GM12878 (cell line): ENCODE results near the gene SEMA5B. TPM values are rescaled to one million over a fixed set of nuclear protein-coding genes. Genes with fewer than 3 reads are reported as not detected.

ENCODE experiments used
- ATAC-seq: fragments of 200-7000 bp; cut with Tn5 transposase; 3 replicates; pipeline ENCODE4 v1.9.1; 2020; ENCODE audit warnings: mild to moderate bottlenecking, moderate library complexity
- BruUV-seq: library from RNA; stranded (reverse); fragments of 400-500 nt; replicated peaks from 2 replicates; lab custom pipeline; 2021; lab: Mats Ljungman, UMichigan
- CTCF ChIA-PET: fragments of 300-600 bp; sonication (Branson Sonifier 250); formaldehyde crosslinking; extraction: SDS; loops from one replicate; lab custom pipeline; 2021; ENCODE audit warnings: inconsistent platforms; lab: Yijun Ruan, JAX
- POLR2A ChIA-PET: fragments of 350-600 bp; formaldehyde crosslinking; extraction: SDS; loops from one replicate; lab custom pipeline; 2021; ENCODE audit warnings: inconsistent platforms; lab: Charles Lee
- RAD21 ChIA-PET: fragments of 300-600 bp; sonication (Branson Sonifier 250); formaldehyde crosslinking; loops from one replicate; lab custom pipeline; 2023; ENCODE audit warnings: antibody characterized with exemption; ENCODE audit not compliant: unreplicated experiment; lab: Charles Lee
- SMC1A ChIA-PET: fragments of 300-600 bp; sonication (Branson Sonifier 250); formaldehyde crosslinking; loops from one replicate; lab custom pipeline; 2023; ENCODE audit not compliant: unreplicated experiment, uncharacterized antibody; lab: Charles Lee
- DNase-seq: peaks from one replicate; pipeline ENCODE4 v3.0.0-alpha.2; 2011; ENCODE audit warnings: low read depth, low spot score
- FAIRE-seq: peaks from 3 replicates; lab custom pipeline; 2011; peaks lifted over from hg19 to GRCh38; lab: Jason Lieb, UNC
- H2AFZ ChIP-seq: 2 replicates; pipeline ENCODE4 v1.6.0; 2011; ENCODE audit warnings: low read depth, low read length, control low read depth; ENCODE audit not compliant: control insufficient read depth
- H3K27ac ChIP-seq: 2 replicates; pipeline ENCODE4 v1.5.1; 2011; ENCODE audit warnings: control low read depth; ENCODE audit not compliant: control insufficient read depth, insufficient read depth
- H3K27me3 ChIP-seq, 2 experiments: replicated peaks in 1 of 2; 2 replicates each; pipeline versions ENCODE4 v1.6.0 to v1.6.1; 2011; ENCODE audit warnings: low read length in 1 of 2; ENCODE audit not compliant: control insufficient read depth in 2 of 2, insufficient read depth in 2 of 2
- H3K36me3 ChIP-seq, 2 experiments: 2 replicates each; pipeline ENCODE4 v1.5.1; 2011; ENCODE audit warnings: low read length in 1 of 2; ENCODE audit not compliant: control insufficient read depth in 2 of 2, insufficient read depth in 2 of 2
- H3K4me1 ChIP-seq: 2 replicates; pipeline ENCODE4 v1.6.1; 2011; ENCODE audit warnings: mild to moderate bottlenecking, low read length, moderate library complexity, mixed read lengths; ENCODE audit not compliant: control insufficient read depth, insufficient read depth
- H3K4me2 ChIP-seq: 2 replicates; pipeline ENCODE4 v1.6.0; 2011; ENCODE audit warnings: control low read depth; ENCODE audit not compliant: control insufficient read depth, insufficient read depth
- H3K4me3 ChIP-seq: fragments of 200-600 bp; sonication (generic); 2 replicates; pipeline ENCODE4 v1.5.1; 2016
- H3K79me2 ChIP-seq: 2 replicates; pipeline ENCODE4 v1.6.0; 2011; ENCODE audit warnings: low read length; ENCODE audit not compliant: control insufficient read depth, insufficient read depth
- H3K9ac ChIP-seq: 2 replicates; pipeline ENCODE4 v1.8.0; 2011; ENCODE audit warnings: low read length, control low read depth, mixed read lengths; ENCODE audit not compliant: control insufficient read depth, insufficient read depth
- H3K9me3 ChIP-seq: replicated peaks from 3 replicates; pipeline ENCODE4 v1.5.1; 2011; ENCODE audit warnings: mild to moderate bottlenecking, low read length; ENCODE audit not compliant: control insufficient read depth, insufficient read depth
- H4K20me1 ChIP-seq: 2 replicates; pipeline ENCODE4 v1.6.0; 2011; ENCODE audit not compliant: control insufficient read depth, insufficient read depth
- ATF2 ChIP-seq: IDR thresholded peaks from 2 replicates; pipeline ENCODE4 v1.6.1; 2012; ENCODE audit warnings: low read length, inconsistent platforms
- BACH1 ChIP-seq: fragments of 450-650 bp; IDR thresholded peaks from 2 replicates; pipeline ENCODE4 v1.6.1; 2017; ENCODE audit warnings: mild to moderate bottlenecking, borderline replicate concordance
- CEBPZ ChIP-seq: fragments of 150-350 bp; IDR thresholded peaks from 2 replicates; pipeline ENCODE4 v1.6.1; 2016; ENCODE audit warnings: low read depth, low read length
- DPF2 ChIP-seq: fragments of 450-650 bp; IDR thresholded peaks from 2 replicates; pipeline ENCODE4 v1.6.1; 2017; ENCODE audit warnings: mild to moderate bottlenecking
- EZH2 ChIP-seq: IDR thresholded peaks from 2 replicates; pipeline ENCODE4 v1.6.1; 2012; ENCODE audit warnings: low read depth, mild to moderate bottlenecking, control low read depth, inconsistent platforms, low read length, borderline replicate concordance; ENCODE audit not compliant: control insufficient read depth
- GATAD2B ChIP-seq: fragments of 450-650 bp; conservative IDR thresholded peaks from 2 replicates; pipeline ENCODE4 v1.6.1; 2017; ENCODE audit warnings: low read depth, mild to moderate bottlenecking, moderate library complexity
- IRF4 ChIP-seq: IDR thresholded peaks from 2 replicates; pipeline ENCODE4 v1.6.1; 2011; ENCODE audit warnings: low read depth, low read length
- MYB ChIP-seq: fragments of 150-350 bp; IDR thresholded peaks from 2 replicates; pipeline ENCODE4 v1.6.1; 2014; ENCODE audit warnings: mild to moderate bottlenecking, low read depth, low read length, borderline replicate concordance
- NFXL1 ChIP-seq: fragments of 450-650 bp; IDR thresholded peaks from 2 replicates; pipeline ENCODE4 v1.6.1; 2017; ENCODE audit warnings: antibody characterized with exemption, mild to moderate bottlenecking, borderline replicate concordance
- NFYB ChIP-seq: IDR thresholded peaks from 2 replicates; pipeline ENCODE4 v1.6.1; 2011; ENCODE audit warnings: low read depth, mild to moderate bottlenecking, low read length, improper control_type of control experiment, moderate library complexity; ENCODE audit not compliant: insufficient read depth
- NR2F1 ChIP-seq: fragments of 450-650 bp; conservative IDR thresholded peaks from 2 replicates; pipeline ENCODE4 v1.6.1; 2017; ENCODE audit warnings: mild to moderate bottlenecking
- POLR2A ChIP-seq: IDR thresholded peaks from 2 replicates; pipeline ENCODE4 v1.6.1; 2011; ENCODE audit warnings: low read depth, mild to moderate bottlenecking, low read length
- SMAD1 ChIP-seq: fragments of 450-650 bp; IDR thresholded peaks from 2 replicates; pipeline ENCODE4 v1.6.1; 2018; ENCODE audit warnings: mild to moderate bottlenecking, low read depth; ENCODE audit not compliant: partially characterized antibody
- TARDBP ChIP-seq: IDR thresholded peaks from 2 replicates; pipeline ENCODE4 v1.6.1; 2016; ENCODE audit warnings: borderline replicate concordance
- ZNF24 ChIP-seq: fragments of 450-650 bp; IDR thresholded peaks from 2 replicates; pipeline ENCODE4 v1.6.1; 2017; ENCODE audit warnings: antibody characterized with exemption, mild to moderate bottlenecking
- ZNF592 ChIP-seq: fragments of 450-650 bp; IDR thresholded peaks from 2 replicates; pipeline ENCODE4 v1.6.1; 2017; ENCODE audit warnings: mild to moderate bottlenecking, moderate library complexity
- WGBS: methylation state at CpG from one replicate; pipeline ENCODE4 v1.1.6; 2016; ENCODE audit warnings: low lambda C conversion rate; ENCODE audit not compliant: insufficient replicate concordance, insufficient coverage; ENCODE audit errors: missing lambda C conversion rate; 5-methylcytosine and 5-hydroxymethylcytosine counted together
- in situ Hi-C: fragments of 300-500 bp; cut with MboI; formaldehyde crosslinking; loops from 9 replicates; pipeline ENCODE4 v1.14.3; 2018; ENCODE audit warnings: mixed read lengths
- intact Hi-C: fragments of 100-400 bp; cut with micrococcal nuclease; formaldehyde crosslinking; loops from one replicate; pipeline ENCODE4 v1.14.2; 2022; ENCODE audit not compliant: unreplicated experiment
- polyA plus RNA-seq, 11 experiments: library from polyadenylated mRNA; depleted of rRNA in 4 of 11; unstranded in 6 of 11; stranded (reverse) in 5 of 11; fragments of >200 nt; fragmentation: Nextera tagmentation in 4 of 11; fragmentation: Illumina TruSeq in 1 of 11; extraction: Ambion mirVana in 4 of 11; extraction: Trizol in 1 of 11; gene quantifications; 1 replicate in 1 of 11; 2 replicates in 10 of 11; pipeline versions ENCODE4 v1.2.1 to v1.2.3, GENCODE V29; 2011 to 2016; ENCODE audit warnings: inconsistent platforms in 2 of 11, missing spikeins in 2 of 11, low read depth in 1 of 11
- total RNA-seq, 4 experiments: library from RNA; depleted of rRNA in 3 of 4; stranded (reverse); fragments of >200 nt in 3 of 4; fragmentation: Illumina TruSeq in 1 of 4; extraction: Trizol in 1 of 4; gene quantifications; 2 replicates each; pipeline versions ENCODE4 v1.2.1 to v1.2.3, GENCODE V29; 2013 to 2021

SEMA5B gene
- total and polyA plus RNA-seq, 10 of the 15 experiments (the other 5 are each of a cell fraction or from before 2014, with no cell fraction given): 0.05 TPM; not detected in 9

GRCh38 chr3:123050666-123051065 is 23.1 kb upstream of the SEMA5B start:
- FAIRE-seq (no peak), DNase-seq (no peak), ATAC-seq (no peak)
- in situ Hi-C loops: no loop called here
- peaks cover 2 to 3% of the 10 kb centered on the region in 2 experiments; a peak in 2 of 4 replicates for H3K27me3 ChIP-seq
- WGBS: 86% methylated on average over 2 of the region's 2 CpGs
- no peak overlapping the region for H3K4me3 ChIP-seq
- intact Hi-C loops: no loop called here
- CTCF ChIA-PET: interaction anchor here (1.1 to 1.4 kb wide), 2 partner anchors 8 to 11 kb away, joined by 3 to 5 read pairs; no protein-coding TSS in a partner anchor
- H4K20me1 ChIP-seq: no peaks in the 10 kb centered on the region
- RAD21 ChIA-PET: no interaction called here
- no peak overlapping the region for H3K4me2 ChIP-seq
- no peak overlapping the region for H3K9ac ChIP-seq
- POLR2A ChIA-PET: no interaction called here
- H2AFZ ChIP-seq: no peak overlapping the region
- no peaks in the 10 kb centered on the region for H3K79me2 ChIP-seq
- no peaks in the 10 kb centered on the region for H3K9me3 ChIP-seq
- no TSS peak for BruUV-seq
- H3K27ac ChIP-seq: no peak overlapping the region
- H3K4me1 ChIP-seq: no peaks in the 10 kb centered on the region
- no peaks in the 10 kb centered on the region for H3K36me3 ChIP-seq
- SMC1A ChIA-PET: no interaction called here
- TF ChIP-seq ATF2 (no peak), ZNF592 (no peak), BACH1 (no peak), GATAD2B (no peak), MYB (no peak), NR2F1 (no peak), POLR2A (no peak), NFXL1 (no peak), CEBPZ (no peak), ZNF24 (no peak), IRF4 (no peak), NFYB (no peak), DPF2 (no peak), SMAD1 (no peak), TARDBP (no peak), EZH2 (no peak)
